Dedifferentiated amniotic fluid mesenchymal stem cell (primary cell): ENCODE measurements around the gene PLAAT4.
"Not testable (repeated sequence)": the region's sequence is repeated elsewhere in the genome, so short reads cannot be mapped to it uniquely, and the experiment has no call there.

Experiments
- DNase-seq: peaks from one replicate; pipeline ENCODE4 v3.0.0-alpha.2; 2016; ENCODE audit errors: extremely low spot score

PLAAT4 gene

DNA sequence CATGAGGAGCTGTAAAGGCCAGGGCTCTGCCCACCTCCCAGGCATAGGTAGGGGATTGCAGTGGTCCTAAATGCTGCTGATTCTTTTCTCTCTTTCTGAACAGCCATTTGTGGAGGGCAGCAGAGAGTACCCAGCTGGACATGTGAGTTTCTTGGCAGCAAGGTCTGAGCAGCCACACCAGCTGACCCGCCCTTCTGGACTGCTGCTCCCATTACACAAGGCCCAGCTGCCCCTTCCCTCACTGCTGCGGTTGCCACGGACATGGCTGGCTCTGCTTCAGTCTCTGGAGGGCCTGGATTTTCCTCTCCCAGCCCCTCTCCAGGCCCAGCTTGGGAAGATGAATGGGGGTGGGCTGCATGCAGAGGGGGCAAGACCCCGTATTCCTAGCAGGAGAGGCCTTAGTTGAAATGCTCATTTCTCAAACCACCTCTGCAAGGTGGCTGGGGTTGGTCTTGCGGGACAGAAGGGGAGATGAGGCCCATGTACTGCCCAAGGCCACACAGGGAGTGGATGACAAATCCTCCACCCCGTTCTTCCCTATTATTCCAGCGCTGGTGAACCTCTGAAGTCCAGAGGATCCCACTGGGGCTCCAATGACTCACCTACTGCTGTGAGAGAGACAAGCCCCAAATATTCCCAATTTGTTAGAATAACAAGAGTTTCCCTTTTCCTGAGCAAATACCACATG is 26.1 kb upstream of the PLAAT4 start:
- DNase-seq: peak; percentile 34

DNA sequence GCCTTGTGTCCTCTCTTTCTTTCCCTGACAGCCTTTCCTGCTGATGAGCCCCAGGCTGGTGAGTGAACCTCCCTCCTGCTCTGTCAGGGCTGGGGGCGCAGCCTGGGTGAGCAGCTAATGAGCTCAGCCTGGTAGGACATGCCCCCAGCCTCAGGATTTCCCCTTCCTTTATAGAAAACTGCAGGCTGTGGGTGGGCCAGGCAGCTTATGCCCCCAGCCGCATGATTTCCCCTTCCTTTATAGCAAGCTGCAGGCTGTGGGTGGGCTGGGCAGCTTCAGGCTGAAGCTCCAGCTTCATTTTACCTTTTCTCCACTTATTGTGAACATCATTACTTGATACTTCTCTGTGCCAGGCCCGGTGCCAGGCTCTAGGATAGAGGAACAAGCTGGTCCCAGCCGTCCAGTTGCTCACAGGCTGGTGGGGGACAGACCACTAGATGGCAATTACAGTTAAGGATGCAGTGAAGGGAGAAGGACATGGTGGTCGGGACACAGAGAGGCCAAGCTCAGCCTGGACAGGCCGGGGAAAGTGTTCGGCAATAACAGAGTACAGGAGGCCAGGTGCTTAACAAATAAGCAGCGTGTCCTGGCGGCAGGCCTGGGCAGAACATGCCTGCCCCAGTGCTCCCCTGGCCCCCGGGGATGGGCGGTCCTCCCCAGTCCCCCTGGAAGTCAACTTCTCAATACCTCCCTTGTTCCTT is 25.4 kb upstream of the PLAAT4 start:
- DNase-seq: no peak

DNA sequence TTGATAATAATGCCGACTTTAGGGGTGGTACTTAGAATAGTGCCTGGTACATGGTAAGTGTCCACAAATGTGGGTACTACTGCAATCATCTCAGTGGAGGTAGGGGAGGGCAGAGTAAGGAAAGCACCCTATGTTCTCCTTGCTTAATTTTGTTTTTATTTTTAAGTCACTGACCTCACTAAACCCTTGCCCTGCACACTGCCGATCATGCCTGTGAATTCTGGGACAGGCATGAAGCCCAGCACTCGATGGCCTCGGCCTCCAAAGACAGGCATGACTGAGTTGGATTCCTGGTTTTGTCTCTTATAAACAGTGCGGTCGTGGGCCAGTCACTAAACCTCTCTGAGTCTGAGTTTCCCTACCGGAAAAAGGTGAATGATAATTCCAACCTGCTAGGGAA is 23.8 kb upstream of the PLAAT4 start:
- no peak for DNase-seq

DNA sequence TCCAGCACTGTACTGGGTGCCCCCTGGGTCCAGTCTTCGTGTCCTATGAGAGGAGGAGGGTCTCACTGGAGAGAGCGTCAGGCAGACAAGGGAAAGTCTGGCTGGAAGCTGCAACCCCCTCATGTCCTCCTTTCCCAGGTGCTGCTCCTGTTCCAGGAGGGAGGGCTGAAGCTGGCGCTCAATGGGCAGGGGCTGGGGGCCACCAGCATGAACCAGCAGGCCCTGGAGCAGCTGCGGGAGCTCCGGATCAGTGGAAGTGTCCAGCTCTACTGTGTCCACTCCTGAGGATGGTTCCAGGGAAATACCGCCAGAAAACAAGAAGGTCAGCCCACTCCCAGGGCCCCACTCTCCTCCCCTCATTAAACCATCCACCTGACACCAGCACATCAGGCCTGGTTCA is 20.5 kb upstream of the PLAAT4 start:
- no peak for DNase-seq

GRCh38 chr11:63517156-63517555 is 19.5 kb upstream of the PLAAT4 start:
- no peak for DNase-seq

DNA sequence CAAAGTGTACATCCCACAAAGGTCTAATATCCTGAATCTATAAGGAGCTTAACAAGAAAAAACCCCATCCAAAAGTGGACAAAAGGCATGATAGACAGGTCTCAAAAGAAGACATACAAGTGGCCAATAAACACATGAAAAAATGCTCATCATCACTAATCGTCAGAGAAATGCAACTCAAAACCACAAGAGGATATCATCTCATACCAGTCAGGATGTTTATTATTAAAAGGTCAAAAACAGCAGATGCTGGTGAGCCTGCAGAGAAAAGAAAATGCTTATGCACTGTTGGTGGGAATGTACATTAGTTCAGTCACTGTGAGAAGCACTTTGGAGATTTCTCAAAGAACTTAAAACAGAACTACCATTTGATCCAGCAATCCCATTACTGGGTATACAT is 18.1 kb upstream of the PLAAT4 start:
- DNase-seq: no peak

DNA sequence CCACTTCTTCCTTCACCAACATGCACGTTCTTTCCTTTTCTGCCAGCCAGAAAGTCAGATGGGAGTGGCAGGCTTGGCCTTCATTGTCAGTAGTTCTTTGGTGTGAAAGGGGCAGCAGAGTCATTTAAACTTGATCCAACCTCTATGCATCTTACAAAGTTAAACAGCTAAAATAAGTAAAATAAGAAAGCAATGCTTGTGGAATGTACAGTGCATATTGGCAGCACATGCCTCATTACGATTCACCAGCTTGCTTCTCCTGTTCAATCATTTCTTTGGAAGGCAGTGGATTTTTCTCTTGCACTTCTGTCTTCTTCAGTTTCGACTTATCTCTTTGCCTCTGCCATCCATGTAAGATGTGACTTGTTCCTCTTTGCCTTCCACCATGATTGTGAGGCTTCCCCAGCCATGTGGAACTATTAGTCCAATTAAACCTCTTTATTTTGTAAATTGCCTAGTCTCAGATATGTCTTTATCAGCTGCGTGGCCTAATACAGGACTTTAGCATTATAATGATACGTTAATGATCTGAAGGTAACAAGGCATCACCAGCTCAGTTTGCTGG is 15.9 kb upstream of the PLAAT4 start:
- DNase-seq: no peak

DNA sequence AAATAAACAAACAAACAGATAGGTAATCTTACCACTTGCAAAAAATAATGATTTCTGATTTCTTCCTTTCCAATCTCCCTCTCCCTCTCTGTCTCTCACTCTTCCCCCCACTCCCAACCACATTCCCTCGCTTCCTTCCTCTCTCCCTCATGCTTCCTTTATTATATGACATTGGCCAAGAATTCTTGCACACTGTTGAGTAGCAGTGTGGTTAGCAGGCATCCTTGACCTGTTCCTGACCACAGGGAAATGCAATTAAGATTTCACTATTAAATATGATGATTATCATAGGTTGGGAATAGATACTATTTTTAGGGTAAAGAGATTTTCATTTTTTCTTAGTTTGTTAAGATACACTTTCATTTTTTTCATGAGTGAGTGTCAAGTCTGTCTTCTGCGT is 14.7 kb upstream of the PLAAT4 start:
- DNase-seq: no peak

- no peak for DNase-seq
Measured at GRCh38 chr11:63523151-63523550, 13.5 kb upstream of the PLAAT4 start.

- no peak for DNase-seq
Measured at GRCh38 chr11:63527667-63528066, 8.9 kb upstream of the PLAAT4 start.

GRCh38 chr11:63528156-63528555 is 8.5 kb upstream of the PLAAT4 start:
- DNase-seq: not testable (repeated sequence)

DNA sequence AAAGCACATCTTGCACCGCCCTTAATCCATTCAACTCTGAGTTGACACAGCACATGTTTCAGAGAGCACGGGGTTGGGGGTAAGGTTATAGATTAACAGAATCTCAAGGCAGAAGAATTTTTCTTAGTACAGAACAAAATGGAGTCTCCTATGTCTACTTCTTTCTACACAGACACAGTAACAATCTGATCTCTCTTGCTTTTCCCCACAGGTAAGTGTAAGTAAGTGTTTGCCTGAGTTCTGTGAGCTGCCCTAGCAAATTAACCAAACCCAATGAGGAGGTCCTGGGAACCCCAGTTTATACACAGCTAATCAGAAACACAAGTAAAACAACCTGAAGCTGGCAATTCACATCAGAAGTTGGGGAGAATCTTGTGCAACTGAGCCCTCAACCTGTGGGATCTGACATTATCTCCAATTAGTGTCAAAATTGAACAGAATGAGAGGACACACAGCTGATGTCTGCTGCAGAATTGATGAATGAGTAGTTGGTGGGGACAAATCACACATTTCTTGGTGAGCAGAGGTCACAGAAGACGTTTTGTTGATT is 7.8 kb upstream of the PLAAT4 start:
- not testable (repeated sequence) for DNase-seq

- not testable (repeated sequence) for DNase-seq
Measured at GRCh38 chr11:63529373-63529772, 7.2 kb upstream of the PLAAT4 start.

- no peak for DNase-seq
Measured at GRCh38 chr11:63530021-63530420, 6.6 kb upstream of the PLAAT4 start.

DNA sequence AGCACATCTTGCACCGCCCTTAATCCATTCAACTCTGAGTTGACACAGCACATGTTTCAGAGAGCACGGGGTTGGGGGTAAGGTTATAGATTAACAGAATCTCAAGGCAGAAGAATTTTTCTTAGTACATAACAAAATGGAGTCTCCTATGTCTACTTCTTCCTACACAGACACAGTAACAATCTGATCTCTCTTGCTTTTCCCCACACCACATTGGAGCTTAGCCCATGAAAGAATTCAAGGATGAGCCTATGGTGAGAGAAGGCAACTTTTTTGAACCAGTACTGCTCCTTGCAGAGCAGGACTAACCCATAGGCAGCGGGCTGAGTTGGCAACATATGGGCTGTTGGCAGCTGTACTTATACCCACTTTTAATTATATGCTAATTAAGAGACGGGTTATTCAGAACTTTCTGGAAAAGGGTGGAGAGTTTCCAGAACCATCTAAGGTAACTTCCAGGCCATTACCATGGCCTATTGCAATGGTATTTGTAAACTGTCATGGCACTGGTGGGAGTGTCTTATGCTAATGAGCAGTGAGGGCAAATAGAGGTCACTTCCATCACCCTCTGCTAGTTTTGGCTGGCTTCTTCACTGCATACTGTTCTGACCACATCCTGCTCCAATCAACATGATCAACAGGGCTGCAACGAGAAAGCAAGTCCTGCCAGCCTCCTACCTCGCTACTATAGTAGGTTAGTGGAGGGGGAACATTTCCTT is 5.4 kb upstream of the PLAAT4 start:
- not testable (repeated sequence) for DNase-seq

DNA sequence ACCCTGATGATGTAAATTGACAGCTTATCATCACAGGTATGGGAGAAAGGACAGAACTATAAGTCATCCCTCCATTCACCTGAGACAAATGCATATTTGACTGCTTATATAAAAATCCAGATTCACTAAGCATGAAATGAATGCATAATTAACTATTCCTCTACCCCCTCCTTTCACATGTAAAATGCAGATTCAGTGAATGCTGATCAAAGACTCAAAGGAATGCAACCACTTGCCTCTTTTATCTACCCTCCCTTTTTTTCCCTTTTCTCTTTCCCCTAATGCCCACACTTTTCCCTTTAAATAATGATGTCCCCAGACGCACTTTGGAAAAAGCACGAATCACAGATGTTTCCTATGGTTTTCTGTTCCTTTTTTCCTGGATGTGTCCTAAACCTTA is 4.5 kb upstream of the PLAAT4 start:
- no peak for DNase-seq

- no peak for DNase-seq
Measured at GRCh38 chr11:63532799-63533475, 3.7 kb upstream of the PLAAT4 start.

- DNase-seq: no peak
Measured at GRCh38 chr11:63534076-63534475, 2.5 kb upstream of the PLAAT4 start.

DNA sequence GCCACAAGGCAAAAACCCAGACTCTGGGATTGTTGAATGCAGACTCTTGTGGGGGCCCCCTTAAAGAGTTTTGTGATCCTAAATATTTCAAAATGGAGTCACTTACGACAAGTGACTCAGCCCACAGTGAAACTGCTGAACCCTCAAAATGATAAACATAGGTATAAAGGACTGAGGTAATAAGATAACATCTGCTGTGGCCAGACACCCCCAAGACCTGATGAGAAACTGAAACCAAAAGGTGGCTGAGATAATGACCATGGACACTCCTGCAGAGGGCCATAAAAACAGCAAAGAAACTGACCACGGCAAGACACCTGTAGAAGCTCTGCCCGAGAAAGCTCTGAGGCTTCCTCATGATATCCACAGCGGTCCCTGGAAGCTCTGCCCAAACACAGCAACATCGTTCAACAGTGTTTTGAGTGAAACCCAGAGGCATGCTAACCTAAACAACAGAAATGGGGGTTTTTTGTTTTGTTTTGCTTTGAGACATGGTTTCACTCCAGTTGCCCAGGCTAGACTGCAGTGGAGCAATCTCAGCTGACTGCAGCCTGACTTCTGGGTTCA is 1.6 kb upstream of the PLAAT4 start:
- DNase-seq: no peak

GRCh38 chr11:63535734-63536133 is 874 bp upstream of the PLAAT4 start:
- DNase-seq: no peak
